Muscle layer of colon (tissue), 2 donors: Measurements from ENCODE around the gene CHRNA9.

Source experiments
- H3K27ac ChIP-seq: one replicate; pipeline ENCODE4 v1.7.0; 2013; ENCODE audit warnings: low read depth, mild to moderate bottlenecking, low read length, moderate library complexity
- H3K27me3 ChIP-seq, 2 donors: one replicate each; pipeline ENCODE4 v1.7.0; 2013; ENCODE audit warnings: low read length in 2 of 2, mild to moderate bottlenecking in 2 of 2; ENCODE audit not compliant: insufficient read depth in 2 of 2, control insufficient read depth in 1 of 2
- H3K36me3 ChIP-seq: one replicate; pipeline ENCODE4 v1.7.0; 2013; ENCODE audit warnings: mild to moderate bottlenecking, low read length; ENCODE audit not compliant: insufficient read depth
- H3K4me1 ChIP-seq: one replicate; pipeline ENCODE4 v1.7.0; 2013; ENCODE audit warnings: mild to moderate bottlenecking, low read length; ENCODE audit not compliant: insufficient read depth
- H3K4me3 ChIP-seq, 2 donors: one replicate each; pipeline ENCODE4 v1.7.0; 2013; ENCODE audit warnings: low read length in 2 of 2, low read depth in 1 of 2, mild to moderate bottlenecking in 1 of 2, moderate library complexity in 1 of 2
- H3K9ac ChIP-seq: one replicate; pipeline ENCODE4 v1.7.0; 2013; ENCODE audit warnings: low read length
- H3K9me3 ChIP-seq: one replicate; pipeline ENCODE4 v1.7.0; 2013; ENCODE audit warnings: mild to moderate bottlenecking, low read length
- donor health status: abdominal sarcoma.
- donor health status: Adenocarcinoma of cecum.

The CHRNA9 gene

DNA sequence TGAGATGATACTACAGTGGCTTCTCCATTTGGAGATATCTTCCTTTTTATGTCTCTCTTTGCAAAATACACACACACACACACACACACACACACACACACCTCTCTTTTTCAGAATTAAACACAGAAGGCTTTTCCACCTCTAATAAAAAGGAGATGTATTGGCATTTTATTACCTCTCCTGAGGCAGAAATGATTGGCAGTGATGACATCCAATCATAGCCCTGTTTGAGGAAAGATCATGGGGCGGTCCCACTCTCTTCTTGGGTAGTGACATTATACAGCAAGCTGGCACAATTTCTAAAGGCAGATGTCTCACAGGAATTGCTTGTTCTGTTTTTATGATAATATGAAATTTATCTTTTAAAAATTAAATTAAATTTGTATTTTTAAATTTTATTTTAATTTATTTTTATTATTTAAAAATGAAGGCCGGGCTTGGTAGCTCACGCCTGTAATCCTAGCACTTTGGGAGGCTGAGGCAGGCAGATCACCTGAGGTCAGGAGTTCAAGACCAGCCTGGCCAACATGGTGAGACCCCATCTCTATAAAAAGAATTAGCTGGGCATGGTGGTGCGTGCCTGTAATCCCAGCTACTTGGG lies 15.6 kb downstream of the CHRNA9 start:
- Histone ChIP-seq H3K36me3 (no peaks in the 10 kb centered on the region), H3K9ac (no peak overlapping the region), H3K4me3 (no peak overlapping the region), H3K9me3 (no peaks in the 10 kb centered on the region), H3K27ac (no peak overlapping the region), H3K27me3 (no peaks in the 10 kb centered on the region), H3K4me1 (no peaks in the 10 kb centered on the region)

- Histone ChIP-seq H3K36me3 (no peaks in the 10 kb centered on the region), H3K27me3 (no peaks in the 10 kb centered on the region), H3K9me3 (no peaks in the 10 kb centered on the region), H3K9ac (no peak overlapping the region), H3K4me3 (no peak overlapping the region), H3K27ac (no peak overlapping the region), H3K4me1 (no peaks in the 10 kb centered on the region)
Observed at GRCh38 chr4:40354158-40354557, 19.0 kb downstream of the CHRNA9 start.

- Histone ChIP-seq H3K4me3 (no peak overlapping the region), H3K27me3 (no peaks in the 10 kb centered on the region)
Observed at GRCh38 chr4:40355131-40355530, 20.0 kb downstream of the CHRNA9 start.

GRCh38 chr4:40357738-40358137 lies 22.6 kb downstream of the CHRNA9 start:
- Histone ChIP-seq H3K27ac (no peak overlapping the region), H3K9ac (no peak overlapping the region), H3K9me3 (no peaks in the 10 kb centered on the region), H3K4me3 (no peak overlapping the region), H3K36me3 (no peaks in the 10 kb centered on the region), H3K4me1 (no peaks in the 10 kb centered on the region), H3K27me3 (no peaks in the 10 kb centered on the region)

More at GRCh38 chr4:40355131-40355530, 20.0 kb downstream of the CHRNA9 start:
- Histone ChIP-seq H3K27ac (no peak overlapping the region), H3K36me3 (no peaks in the 10 kb centered on the region), H3K9ac (no peak overlapping the region), H3K9me3 (no peaks in the 10 kb centered on the region), H3K4me1 (no peaks in the 10 kb centered on the region)

GRCh38 chr4:40361338-40361737 lies 26.2 kb downstream of the CHRNA9 start:
- no peaks in the 10 kb centered on the region for H3K27me3 ChIP-seq
- H3K27ac ChIP-seq, result no peak overlapping the region
- no peaks in the 10 kb centered on the region for H3K4me1 ChIP-seq

GRCh38 chr4:40363382-40363920 lies 28.3 kb downstream of the CHRNA9 start:
- Histone ChIP-seq H3K9ac (no peak overlapping the region), H3K4me3 (no peak overlapping the region), H3K27ac (no peak overlapping the region), H3K27me3 (no peaks in the 10 kb centered on the region), H3K9me3 (no peaks in the 10 kb centered on the region), H3K4me1 (no peaks in the 10 kb centered on the region), H3K36me3 (no peaks in the 10 kb centered on the region)

More at GRCh38 chr4:40361338-40361737, 26.2 kb downstream of the CHRNA9 start:
- no peak overlapping the region for H3K9ac ChIP-seq
- no peak overlapping the region for H3K4me3 ChIP-seq
- no peaks in the 10 kb centered on the region for H3K36me3 ChIP-seq
- no peaks in the 10 kb centered on the region for H3K9me3 ChIP-seq

DNA sequence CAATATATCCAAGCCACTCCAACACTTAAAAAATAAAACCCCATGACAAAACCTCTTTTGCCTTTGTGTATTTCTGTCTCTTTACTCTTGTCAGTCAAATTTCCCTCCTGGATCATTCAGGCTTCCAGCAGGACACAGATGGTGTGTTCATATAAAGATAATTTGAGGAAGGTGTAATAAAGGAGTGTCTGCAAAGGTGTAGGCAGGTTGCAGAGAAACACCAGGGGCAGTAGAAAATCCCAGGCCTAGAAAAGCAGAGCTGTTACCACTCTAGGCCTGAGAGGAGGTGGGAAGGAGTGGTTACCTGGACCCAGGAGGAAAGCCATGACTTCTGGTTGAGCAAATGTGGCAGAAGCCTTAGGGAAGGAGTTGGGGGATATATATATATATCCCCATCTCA lies 28.8 kb downstream of the CHRNA9 start:
- no peak overlapping the region for H3K27ac ChIP-seq
- H3K4me3 ChIP-seq, result no peak overlapping the region
- no peak overlapping the region for H3K9ac ChIP-seq

DNA sequence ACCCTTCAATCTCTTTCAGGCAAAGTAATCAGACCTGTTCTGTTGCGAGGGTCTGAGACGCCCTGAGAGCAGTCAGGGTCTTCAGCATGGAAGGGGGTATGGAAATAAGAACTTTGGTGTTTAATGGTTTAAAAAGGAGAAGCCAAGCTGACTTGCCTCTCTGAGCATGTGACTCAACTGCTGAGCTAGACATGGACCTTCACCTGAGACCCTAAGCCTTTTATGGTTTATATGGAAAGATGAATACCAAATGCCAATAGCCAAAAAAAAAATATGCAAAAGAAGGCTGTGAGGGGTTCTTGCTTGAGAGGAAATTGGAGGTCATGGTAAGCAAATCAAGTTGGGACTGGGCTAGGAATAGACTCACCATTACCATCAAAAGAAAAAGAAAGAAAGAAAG lies 30.6 kb downstream of the CHRNA9 start:
- no peaks in the 10 kb centered on the region for H3K36me3 ChIP-seq
- no peaks in the 10 kb centered on the region for H3K27me3 ChIP-seq
- H3K27ac ChIP-seq, result no peak overlapping the region
- no peak overlapping the region for H3K4me3 ChIP-seq
- no peaks in the 10 kb centered on the region for H3K9me3 ChIP-seq
- no peak overlapping the region for H3K9ac ChIP-seq
- no peaks in the 10 kb centered on the region for H3K4me1 ChIP-seq

More for the DNA sequence above, 28.8 kb downstream of the CHRNA9 start:
- H3K27me3 ChIP-seq, result no peaks in the 10 kb centered on the region
- H3K4me1 ChIP-seq, result no peaks in the 10 kb centered on the region
- H3K9me3 ChIP-seq, result no peaks in the 10 kb centered on the region
- no peaks in the 10 kb centered on the region for H3K36me3 ChIP-seq

DNA sequence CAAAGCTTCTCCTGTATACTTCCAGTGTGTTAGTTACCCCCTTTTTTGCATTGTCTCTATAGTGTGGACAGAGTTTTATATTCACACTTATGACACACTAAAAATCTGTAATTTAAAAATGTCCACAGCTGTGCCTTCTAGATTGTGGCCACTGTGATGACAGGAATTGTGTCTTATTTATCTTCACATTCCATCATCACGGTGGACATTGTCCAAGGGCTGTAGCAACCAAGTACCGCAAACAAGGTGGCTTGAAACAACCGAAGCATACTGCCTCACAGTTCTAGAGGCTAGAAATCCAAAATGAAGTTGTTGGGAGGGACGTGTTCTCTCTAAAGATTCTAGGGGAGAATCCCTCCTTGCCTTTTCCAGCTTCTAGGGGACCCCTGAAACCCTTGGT lies 32.3 kb downstream of the CHRNA9 start:
- Histone ChIP-seq H3K4me1 (no peaks in the 10 kb centered on the region), H3K27ac (no peak overlapping the region), H3K4me3 (no peak overlapping the region), H3K36me3 (no peaks in the 10 kb centered on the region), H3K9me3 (no peaks in the 10 kb centered on the region), H3K27me3 (no peaks in the 10 kb centered on the region), H3K9ac (no peak overlapping the region)

DNA sequence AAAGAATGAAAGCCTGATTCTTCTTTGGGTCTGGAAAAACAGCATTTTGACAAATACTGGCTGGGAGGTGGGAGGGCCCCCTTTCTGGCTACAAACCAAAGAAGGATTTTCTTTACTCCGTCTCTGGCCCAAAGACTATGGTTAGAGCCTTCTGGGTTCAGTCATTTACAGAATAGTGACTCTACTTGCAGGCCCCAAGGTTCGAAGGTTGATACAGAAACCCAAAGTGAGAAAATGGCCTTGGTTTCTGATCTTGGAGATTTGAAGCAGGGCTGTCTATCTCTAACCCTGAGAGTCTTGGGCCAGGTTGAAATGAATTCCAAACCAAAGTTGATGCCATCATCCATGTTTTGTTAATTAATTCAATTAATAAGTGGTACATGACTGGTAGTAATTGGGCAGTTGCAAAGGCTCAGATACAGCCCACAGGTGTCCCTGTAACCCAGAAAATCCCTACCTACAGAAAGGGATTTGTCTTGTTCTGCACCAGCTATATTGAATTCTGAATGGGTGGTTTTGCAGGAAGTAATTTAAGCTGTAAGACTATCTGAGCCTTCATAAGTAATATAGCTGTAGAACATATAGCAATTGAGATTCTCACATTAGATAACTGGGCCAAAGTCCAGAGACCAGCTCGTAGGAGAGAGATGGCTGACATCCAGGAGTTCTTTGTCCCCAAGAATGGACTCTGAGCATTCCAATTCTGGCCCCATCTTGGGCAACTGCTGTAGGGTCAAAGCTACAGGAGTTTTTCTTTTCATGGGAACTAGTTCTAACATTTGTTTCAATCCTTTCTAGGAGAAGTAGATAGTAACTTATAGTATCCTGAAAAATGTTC lies 34.5 kb downstream of the CHRNA9 start:
- H3K9me3 ChIP-seq, result no peaks in the 10 kb centered on the region
- H3K27me3 ChIP-seq, result no peaks in the 10 kb centered on the region
- H3K27ac ChIP-seq, result no peak overlapping the region
- H3K9ac ChIP-seq, result no peak overlapping the region
- H3K4me3 ChIP-seq, result no peak overlapping the region
- no peaks in the 10 kb centered on the region for H3K36me3 ChIP-seq
- H3K4me1 ChIP-seq, result no peaks in the 10 kb centered on the region

DNA sequence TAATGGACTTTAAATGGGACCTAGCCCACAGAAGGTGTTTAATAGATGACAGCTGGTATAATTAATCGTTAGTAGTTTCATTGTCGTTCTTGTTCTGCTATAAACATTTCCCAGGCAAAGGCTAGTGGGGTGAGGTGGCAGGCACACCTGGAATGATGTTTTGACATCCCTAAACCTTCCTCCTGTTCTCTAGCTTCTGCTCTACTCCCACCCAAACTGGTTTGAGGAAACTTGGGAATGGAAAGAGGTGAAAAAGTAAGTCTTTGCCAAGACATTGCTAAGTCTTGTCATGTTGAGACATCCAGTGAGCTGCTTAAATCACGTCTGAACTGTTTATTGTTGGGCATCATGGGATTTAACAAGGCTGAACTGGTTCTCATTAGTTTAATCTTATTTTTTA lies 37.5 kb downstream of the CHRNA9 start:
- Histone ChIP-seq H3K9me3 (no peaks in the 10 kb centered on the region), H3K4me1 (no peaks in the 10 kb centered on the region), H3K27me3 (no peaks in the 10 kb centered on the region), H3K36me3 (no peaks in the 10 kb centered on the region), H3K27ac (no peak overlapping the region), H3K9ac (no peak overlapping the region), H3K4me3 (no peak overlapping the region)
